HG03439 (cell line): ENCODE measurements around the gene GRIK1.

Experiments used
- ATAC-seq: cut with Tn5 transposase; IDR thresholded peaks from one replicate; pipeline ENCODE4 v1.9.1; 2021; ENCODE audit warnings: mild to moderate bottlenecking, moderate library complexity; ENCODE audit not compliant: unreplicated experiment

Gene GRIK1

GRCh38 chr21:29721964-29722363 lies 217.8 kb downstream of the GRIK1 start:
- no peak for ATAC-seq

DNA sequence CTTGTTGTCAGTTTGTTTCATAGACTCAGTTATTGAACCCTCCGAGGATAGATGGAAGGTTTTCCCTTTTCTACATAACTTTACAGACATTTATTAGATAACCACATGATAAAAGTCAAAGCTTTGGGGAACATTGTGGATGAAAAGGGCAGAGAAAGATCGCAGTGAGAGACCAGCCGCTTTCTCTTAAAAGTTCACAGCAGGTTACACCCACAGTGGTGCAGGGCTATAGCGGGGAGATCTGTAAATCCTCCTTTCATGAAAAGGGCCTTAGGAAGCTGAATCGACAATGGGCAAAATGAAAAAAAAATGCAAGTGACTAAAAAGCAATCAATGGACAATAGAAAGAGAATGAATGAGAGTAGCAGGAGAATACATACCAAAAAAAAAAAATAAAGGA lies 218.6 kb downstream of the GRIK1 start:
- no peak for ATAC-seq

DNA sequence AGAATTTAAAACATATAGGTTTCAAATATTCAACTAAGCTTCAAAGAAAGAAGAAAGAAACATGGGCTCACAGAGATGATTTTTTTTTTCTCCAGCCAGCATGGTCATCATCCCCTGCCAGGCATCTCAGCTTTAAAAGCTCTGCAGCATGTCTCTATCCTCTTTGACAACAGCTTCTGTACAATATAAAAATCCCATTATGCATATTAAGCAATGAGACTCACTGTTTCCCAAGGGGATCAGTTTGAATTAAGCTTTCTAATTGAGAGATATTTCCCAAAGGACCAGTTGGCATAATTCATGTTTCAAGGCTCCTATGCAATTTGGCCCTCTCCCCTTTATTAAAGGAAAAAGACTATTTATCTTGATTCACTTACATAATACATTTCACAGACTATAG lies 220.3 kb downstream of the GRIK1 start:
- ATAC-seq, result no peak

- ATAC-seq, result no peak
These were observed 221.5 kb downstream of the GRIK1 start for GRCh38 chr21:29718081-29718815.

DNA sequence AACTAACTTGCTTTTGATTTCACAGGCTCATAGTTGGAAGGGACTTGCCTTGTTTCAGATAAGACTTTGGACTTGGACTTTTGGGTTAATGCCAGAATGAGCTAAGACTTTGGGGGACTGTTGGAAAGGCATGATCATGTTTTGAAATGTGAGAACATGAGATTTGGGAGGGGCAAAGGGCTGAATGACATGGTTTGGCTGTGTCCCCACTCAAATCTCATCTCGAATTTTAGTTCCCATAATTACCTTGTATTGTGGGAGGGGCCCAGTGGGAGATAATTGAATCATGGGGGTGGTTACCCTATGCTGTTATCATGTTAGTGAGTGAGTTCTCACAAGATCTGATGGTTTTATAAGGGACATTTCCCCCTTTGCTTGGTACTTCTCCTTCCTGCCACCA lies 222.1 kb downstream of the GRIK1 start:
- no peak for ATAC-seq

- ATAC-seq, result no peak
These were observed 223.0 kb downstream of the GRIK1 start for GRCh38 chr21:29716753-29717152.

DNA sequence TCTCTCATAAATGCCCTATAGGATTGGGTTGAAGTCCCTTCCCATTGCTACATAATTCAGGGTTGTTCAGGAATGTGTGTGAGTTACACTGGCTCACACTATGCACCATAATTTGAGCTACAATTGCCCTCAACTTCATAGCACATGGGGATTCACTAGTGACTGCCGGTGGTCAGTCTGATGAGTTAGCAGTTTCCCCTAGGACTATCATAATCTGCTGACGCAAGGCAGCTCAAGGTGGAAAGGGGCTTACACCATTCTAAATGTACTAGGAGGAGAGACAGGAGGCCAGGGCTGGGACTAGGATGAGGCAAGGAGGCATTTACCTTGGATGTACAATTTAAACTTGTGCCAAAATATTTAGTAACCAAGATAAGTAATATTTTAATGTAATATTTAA lies 224.7 kb downstream of the GRIK1 start:
- no peak for ATAC-seq

GRCh38 chr21:29712818-29713217 lies 227.0 kb downstream of the GRIK1 start:
- ATAC-seq, result no peak

DNA sequence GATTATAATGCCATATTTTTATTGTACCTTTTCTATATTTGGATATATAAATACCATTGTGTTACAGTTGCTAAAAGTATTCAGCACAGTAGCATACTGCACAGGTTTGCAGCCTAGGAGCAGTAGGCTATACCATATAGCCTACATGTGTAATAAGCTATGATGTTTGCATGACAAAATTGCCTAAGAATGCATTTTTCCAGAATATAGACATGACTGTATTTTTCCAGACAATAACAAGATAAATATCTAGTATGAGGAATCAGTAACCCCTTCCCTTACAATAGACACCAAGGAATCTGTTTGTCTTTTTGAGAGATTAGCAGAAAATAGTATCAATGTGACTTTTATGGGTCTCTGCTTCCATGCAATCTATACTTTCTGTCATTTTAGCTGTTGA lies 228.6 kb downstream of the GRIK1 start:
- no peak for ATAC-seq

DNA sequence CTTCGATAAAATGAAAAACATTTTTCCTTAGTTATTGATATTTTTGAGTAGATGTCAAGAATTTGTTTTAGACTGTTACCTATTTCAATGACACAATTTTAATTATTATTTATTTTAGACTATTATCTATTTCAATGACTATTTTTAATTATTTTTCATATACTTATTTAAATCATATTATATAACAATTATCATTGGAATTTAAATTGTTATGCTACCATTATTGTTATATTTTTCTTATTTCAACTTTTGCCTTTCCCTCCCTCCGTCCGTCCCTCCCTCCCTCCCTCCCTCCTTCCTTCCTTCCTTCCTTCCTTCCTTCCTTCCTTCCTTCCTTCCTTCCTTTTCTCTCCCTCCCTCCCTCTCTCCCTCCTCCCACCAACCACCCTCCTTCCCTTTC lies 229.3 kb downstream of the GRIK1 start:
- ATAC-seq, result no peak

GRCh38 chr21:29708401-29708800 lies 231.4 kb downstream of the GRIK1 start:
- no peak for ATAC-seq

DNA sequence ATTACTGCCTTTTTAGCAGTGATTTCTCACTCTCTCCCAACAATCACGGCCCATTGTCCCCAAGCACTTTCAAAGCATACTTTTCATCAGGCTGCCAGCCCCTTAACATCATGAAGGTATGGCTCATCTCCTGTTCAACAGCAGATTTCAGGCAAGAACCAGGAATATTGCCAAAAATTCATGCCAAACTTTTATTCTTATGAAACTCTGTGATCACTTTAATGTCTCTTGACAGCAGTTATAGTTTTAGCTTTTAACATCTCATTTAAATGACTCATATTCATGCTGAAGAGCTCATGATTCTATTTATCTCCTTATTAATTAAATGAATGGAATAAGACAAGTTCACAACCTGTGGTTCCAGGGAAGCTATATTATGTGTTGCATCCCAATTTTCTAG lies 235.1 kb downstream of the GRIK1 start:
- no peak for ATAC-seq

- ATAC-seq, result no peak
These were observed 238.1 kb downstream of the GRIK1 start for GRCh38 chr21:29701676-29702075.

DNA sequence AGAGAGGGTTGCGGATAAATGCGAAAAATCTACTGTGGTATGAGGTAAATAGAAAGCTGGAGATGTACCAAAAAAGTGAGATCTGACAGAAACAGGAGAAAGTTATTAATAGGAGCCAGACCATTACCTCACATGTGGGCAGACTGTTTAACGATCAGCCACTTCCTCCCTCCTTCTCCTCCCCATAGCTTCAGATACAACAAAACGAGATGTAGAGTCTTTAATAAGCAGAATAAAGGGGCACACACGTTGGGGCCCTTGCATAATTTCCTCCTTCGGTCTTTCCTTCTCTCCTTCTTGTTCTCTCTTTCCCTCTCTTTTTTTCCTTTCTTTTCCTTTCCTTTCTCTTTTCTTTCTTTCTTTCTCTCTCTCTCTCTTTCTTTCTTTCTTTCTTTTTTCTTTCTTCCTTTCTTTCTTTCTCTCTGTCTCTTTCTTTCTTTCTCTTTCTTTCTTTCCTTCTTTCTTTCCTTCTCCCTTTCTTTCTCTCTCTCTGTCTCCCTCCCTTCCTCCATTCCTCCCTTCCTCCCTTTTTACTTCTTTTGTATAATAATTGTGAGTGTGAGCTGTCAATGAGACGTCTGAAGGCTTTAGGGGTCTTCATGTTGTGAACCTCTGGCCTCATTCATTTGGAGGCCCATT lies 242.1 kb downstream of the GRIK1 start:
- peak; percentile 70 for ATAC-seq

DNA sequence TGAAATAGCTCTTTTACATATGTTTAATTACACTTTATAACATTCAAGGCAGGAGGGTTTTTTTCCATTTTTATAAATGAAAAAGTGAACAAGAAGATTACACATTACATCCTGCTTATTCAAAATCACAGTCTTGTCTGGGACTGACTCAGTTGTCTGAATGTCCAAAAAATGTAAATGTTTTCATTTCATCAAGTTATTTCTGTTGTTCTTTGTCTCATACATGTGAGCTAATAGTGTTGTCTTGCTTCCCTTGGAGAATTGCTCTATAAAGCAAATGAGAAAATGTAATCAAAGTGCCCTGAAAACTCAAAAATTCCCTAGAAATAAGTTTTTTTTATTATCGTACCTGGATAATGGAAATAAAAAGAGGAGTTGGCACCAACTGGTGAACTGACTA lies 242.9 kb downstream of the GRIK1 start:
- no peak for ATAC-seq

DNA sequence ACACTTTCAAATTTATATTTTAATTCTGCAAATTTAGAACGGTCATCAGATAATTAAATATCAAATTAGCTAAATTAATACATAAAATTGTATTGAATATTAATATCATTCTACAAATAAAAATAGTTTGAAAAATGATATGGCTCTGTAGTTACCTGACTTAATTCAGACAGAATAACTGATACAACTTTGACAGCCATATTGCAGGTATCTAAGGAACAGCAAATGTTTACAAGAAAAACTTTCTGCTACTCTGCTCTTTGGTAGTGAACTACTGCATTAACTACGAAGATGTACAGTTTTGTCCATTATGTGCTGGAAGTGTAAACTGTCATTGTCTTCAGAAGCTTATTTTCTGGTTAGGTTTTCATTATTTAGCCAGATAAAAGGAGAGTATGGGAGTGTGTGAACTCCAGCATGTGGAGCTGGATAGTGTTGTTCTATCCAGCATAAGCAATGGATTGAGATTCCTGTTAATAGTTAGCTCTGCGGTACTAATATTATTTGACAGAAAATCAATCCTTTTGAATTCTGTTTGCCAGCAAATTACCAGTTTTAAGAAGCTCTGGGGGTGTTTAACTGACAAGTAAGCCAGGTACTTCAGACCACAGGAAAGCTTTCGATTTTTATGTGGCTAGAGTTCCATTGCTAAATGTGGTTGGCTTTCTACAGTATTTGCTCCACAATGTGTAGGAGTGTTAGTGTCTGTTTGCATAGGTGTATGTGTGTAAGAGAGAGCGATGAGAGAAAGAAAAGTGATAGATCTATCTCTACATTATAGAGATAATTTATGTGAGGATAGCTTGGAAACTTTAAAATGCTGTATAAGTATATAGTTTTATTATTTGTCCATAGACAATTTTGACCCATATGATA lies 247.9 kb downstream of the GRIK1 start:
- no peak for ATAC-seq

DNA sequence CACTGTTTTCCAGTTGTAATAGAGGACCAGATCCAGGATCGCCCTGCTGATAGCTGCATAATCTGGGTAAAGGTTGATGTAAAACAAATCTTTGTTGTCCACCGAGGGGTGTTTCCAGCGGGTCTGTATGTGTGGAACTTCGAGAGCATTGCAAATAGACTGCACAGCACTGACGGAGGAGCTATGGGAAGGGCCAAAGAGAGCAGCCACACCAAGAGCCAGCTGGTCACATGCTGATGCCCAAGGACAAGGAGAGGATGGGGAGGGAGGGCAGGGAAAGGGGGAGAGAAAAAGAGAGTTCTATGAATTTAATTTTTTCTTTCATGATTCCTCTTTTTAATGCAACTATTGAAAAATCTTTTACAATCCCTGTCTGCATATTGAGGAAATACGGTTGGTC lies 250.0 kb downstream of the GRIK1 start:
- no peak for ATAC-seq

GRCh38 chr21:29684106-29684505 lies 255.7 kb downstream of the GRIK1 start:
- ATAC-seq, result no peak

- ATAC-seq, result no peak
These were observed 257.0 kb downstream of the GRIK1 start for GRCh38 chr21:29682800-29683199.

DNA sequence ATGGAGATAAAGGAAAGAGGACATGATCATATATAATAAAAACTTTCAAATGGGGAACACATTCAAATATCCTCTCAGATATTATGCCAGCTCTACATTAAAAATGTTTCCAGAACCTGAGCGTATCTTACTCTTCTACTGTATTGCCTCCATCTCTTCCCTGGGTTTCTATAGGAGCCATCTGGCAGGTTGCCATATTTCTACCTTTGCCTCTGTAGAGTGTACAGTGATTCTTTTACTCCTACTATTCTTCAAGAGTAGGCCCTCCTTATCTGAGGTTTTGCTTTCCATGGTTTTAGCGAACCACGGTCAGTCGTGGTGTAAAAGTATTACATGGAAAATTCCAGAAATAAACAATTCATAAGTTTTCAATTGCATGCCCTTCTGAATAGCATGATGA lies 259.5 kb downstream of the GRIK1 start:
- ATAC-seq, result no peak

DNA sequence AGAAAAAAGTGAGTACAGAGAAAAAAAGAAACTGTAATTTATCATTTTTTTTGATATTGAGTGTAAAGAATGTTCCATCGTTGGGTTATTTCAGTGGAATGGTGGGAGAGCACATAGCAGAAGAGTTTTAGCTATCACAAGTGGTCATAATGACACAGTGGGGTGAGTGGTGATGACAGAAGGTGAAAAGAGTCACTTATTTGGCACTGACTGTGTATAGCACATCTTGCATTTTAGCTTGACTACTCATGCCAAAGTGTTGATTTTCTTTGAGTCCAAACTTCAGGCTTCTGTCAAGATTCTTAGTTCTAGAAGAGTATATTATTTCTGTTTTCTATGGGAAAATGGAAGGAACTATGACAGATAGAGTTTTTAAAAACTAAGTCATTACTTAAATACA lies 261.2 kb downstream of the GRIK1 start:
- ATAC-seq, result no peak

DNA sequence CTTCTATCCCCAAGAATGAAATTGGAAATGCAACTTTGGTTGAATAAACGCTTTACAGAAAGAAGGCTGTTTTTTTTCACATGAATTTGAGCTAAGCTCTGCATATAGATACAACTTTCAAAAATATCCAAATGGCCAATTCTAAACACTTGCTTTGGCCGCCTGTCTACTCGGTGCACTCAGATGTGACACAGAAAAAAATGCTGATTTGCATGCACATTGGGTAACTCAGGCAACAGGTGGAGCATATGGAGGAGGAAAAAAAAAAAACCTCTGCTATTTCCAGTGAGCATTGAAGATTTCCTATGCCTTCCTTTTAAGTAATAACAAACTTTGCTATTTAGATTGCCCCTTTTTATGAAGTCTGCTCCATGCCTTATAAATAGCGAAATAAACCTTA lies 262.5 kb downstream of the GRIK1 start:
- no peak for ATAC-seq
